GM23338 (cell line): ENCODE data around the gene RAB22A.

Experiments
- CREB1 ChIP-seq: fragments of 250-450 bp; sonication (Bioruptor Pico); IDR thresholded peaks from 2 replicates; pipeline ENCODE4 v1.5.0; 2020; ENCODE audit warnings: low read depth, mild to moderate bottlenecking, moderate library complexity
- CTCF ChIP-seq, 2 experiments: fragments of 200-600 bp in 1 of 2; sonication (generic) in 1 of 2; conservative IDR thresholded peaks; 2 replicates each; pipeline versions ENCODE4 v1.5.1 to v1.6.1; 2016 to 2017; ENCODE audit warnings: antibody characterized with exemption in 2 of 2, low read depth in 2 of 2, mild to moderate bottlenecking in 2 of 2, moderate library complexity in 1 of 2
- ETS1 ChIP-seq: IDR thresholded peaks from 2 replicates; pipeline ENCODE4 v1.6.1; 2016; ENCODE audit warnings: antibody characterized with exemption
- EZH2phosphoT487 ChIP-seq: fragments of 200-600 bp; sonication (generic); IDR thresholded peaks from one replicate; pipeline ENCODE4 v1.8.1; 2018; ENCODE audit warnings: antibody characterized with exemption; ENCODE audit not compliant: unreplicated experiment
- NANOG ChIP-seq: IDR thresholded peaks from 2 replicates; pipeline ENCODE4 v1.6.1; 2016; ENCODE audit warnings: antibody characterized with exemption, borderline replicate concordance
- POLR2AphosphoS5 ChIP-seq: IDR thresholded peaks from 2 replicates; pipeline ENCODE4 v1.6.1; 2016; ENCODE audit warnings: antibody characterized with exemption, low read depth
- REST ChIP-seq: IDR thresholded peaks from one replicate; pipeline ENCODE4 v1.6.1; 2018; ENCODE audit warnings: antibody characterized with exemption; ENCODE audit not compliant: unreplicated experiment
- ZNF114 ChIP-seq: fragments of 250-450 bp; sonication (Bioruptor Pico); IDR thresholded peaks from 2 replicates; pipeline ENCODE4 v1.5.0; 2020; ENCODE audit warnings: mild to moderate bottlenecking, moderate library complexity
- ZNF462 ChIP-seq: fragments of 250-450 bp; sonication (Bioruptor Pico); IDR thresholded peaks from 2 replicates; pipeline ENCODE4 v1.5.0; 2020; ENCODE audit warnings: mild to moderate bottlenecking, moderate library complexity

GRCh38 chr20:58277107-58277506, 32.4 kb upstream of the RAB22A start:
- TF ChIP-seq CTCF (conservative IDR thresholded peaks at IDR 0.05; ENCODE audit: low read depth in 2 of 2) (no peak), EZH2phosphoT487 (no peak), ETS1 (no peak), REST (no peak), NANOG (no peak), ZNF462 (CRISPR knock-in tag) (no peak), POLR2AphosphoS5 (no peak), CREB1 (no peak), ZNF114 (CRISPR knock-in tag) (no peak)
